ENCODE measurements around the gene CASS4.

GRCh38 chr20:56443654-56444540, 31.8 kb downstream of the CASS4 start:
- TF ChIP-seq, protein P1, sequence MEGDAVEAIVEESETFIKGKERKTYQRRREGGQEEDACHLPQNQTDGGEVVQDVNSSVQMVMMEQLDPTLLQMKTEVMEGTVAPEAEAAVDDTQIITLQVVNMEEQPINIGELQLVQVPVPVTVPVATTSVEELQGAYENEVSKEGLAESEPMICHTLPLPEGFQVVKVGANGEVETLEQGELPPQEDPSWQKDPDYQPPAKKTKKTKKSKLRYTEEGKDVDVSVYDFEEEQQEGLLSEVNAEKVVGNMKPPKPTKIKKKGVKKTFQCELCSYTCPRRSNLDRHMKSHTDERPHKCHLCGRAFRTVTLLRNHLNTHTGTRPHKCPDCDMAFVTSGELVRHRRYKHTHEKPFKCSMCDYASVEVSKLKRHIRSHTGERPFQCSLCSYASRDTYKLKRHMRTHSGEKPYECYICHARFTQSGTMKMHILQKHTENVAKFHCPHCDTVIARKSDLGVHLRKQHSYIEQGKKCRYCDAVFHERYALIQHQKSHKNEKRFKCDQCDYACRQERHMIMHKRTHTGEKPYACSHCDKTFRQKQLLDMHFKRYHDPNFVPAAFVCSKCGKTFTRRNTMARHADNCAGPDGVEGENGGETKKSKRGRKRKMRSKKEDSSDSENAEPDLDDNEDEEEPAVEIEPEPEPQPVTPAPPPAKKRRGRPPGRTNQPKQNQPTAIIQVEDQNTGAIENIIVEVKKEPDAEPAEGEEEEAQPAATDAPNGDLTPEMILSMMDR (IDR thresholded peaks at IDR 0.05; ENCODE audit: low read depth, low read length) = no peak
- no peak for TF ChIP-seq POLR2A (IDR thresholded peaks at IDR 0.05; ENCODE audit: extremely low read depth, insufficient read length)
- no peak for TF ChIP-seq MYC (IDR thresholded peaks at IDR 0.05; ENCODE audit: low read depth, low read length)
- no peak for TF ChIP-seq MAX (IDR thresholded peaks at IDR 0.05; ENCODE audit: low read depth, low read length)

Data from NB4 (cell line).